ENCODE results near the gene TMEM120B. TPM values are rescaled to one million over a fixed set of nuclear protein-coding genes. Genes with fewer than 3 reads are reported as not detected.

TMEM120B gene
- total and polyA plus RNA-seq, 2 of the 13 experiments (the other 11 are each of a cell fraction or from before 2014, with no cell fraction given): 7.1 to 12.9 TPM

GRCh38 chr12:121769831-121770301, 57.3 kb downstream of the TMEM120B start (continued):
- TF ChIP-seq ATF4 (CRISPR knock-in tag; IDR thresholded peaks at IDR 0.05) (no peak), ZNF431 (CRISPR knock-in tag; IDR thresholded peaks at IDR 0.05; ENCODE audit: borderline replicate concordance, low read depth) (peak; percentile 74; the same call in 1 of the 2 replicates), ZNF317 (CRISPR knock-in tag; IDR thresholded peaks at IDR 0.05) (0 out of 2 replicates have a peak, but pooled peaks have one; percentile 34), PRMT3 (CRISPR knock-in tag; IDR thresholded peaks at IDR 0.05; ENCODE audit: borderline replicate concordance, low read depth) (0 out of 2 replicates have a peak, but pooled peaks have one; percentile 55), ZNF790 (CRISPR knock-in tag; IDR thresholded peaks at IDR 0.05; ENCODE audit: borderline replicate concordance) (0 out of 2 replicates have a peak, but pooled peaks have one; percentile 31), MYNN (CRISPR knock-in tag; IDR thresholded peaks at IDR 0.05; ENCODE audit: low read depth) (no peak), ZNF329 (CRISPR knock-in tag; IDR thresholded peaks at IDR 0.05; ENCODE audit: low read depth) (no peak), HES4 (CRISPR knock-in tag; IDR thresholded peaks at IDR 0.05; ENCODE audit: borderline replicate concordance) (no peak), NFAT5 (CRISPR knock-in tag; IDR thresholded peaks at IDR 0.05) (no peak), CREM (IDR thresholded peaks at IDR 0.05) (peak; percentile 31; the same call in 1 of the 2 replicates), CREM (CRISPR knock-in tag; IDR thresholded peaks at IDR 0.05) (no peak), ARID3A (IDR thresholded peaks at IDR 0.05; ENCODE audit: low read depth, low read length) (no peak), DMTF1 (CRISPR knock-in tag; IDR thresholded peaks at IDR 0.05) (no peak), FOXP1 (IDR thresholded peaks at IDR 0.05) (no peak), FOXP1 (CRISPR knock-in tag; IDR thresholded peaks at IDR 0.05) (peak; percentile 7; the same call in 1 of the 2 replicates), POLR2AphosphoS5 (IDR thresholded peaks at IDR 0.05; ENCODE audit: low read depth, low read length) (peak; percentile 44; the same call in 1 of the 2 replicates), MEIS2 (CRISPR knock-in tag; IDR thresholded peaks at IDR 0.05) (0 out of 2 replicates have a peak, but pooled peaks have one; percentile 55)
